ENCODE results near the gene ZNF677.

- TF ChIP-seq POLR2AphosphoS5 (IDR thresholded peaks at IDR 0.05; ENCODE audit: low read depth, low read length) (no peak), SIN3A (IDR thresholded peaks at IDR 0.05; ENCODE audit: borderline replicate concordance, insufficient read depth, low read length) (no peak), TAF1 (IDR thresholded peaks at IDR 0.05; ENCODE audit: borderline replicate concordance, insufficient read depth, low read length) (no peak)
- TF ChIP-seq, protein P1, sequence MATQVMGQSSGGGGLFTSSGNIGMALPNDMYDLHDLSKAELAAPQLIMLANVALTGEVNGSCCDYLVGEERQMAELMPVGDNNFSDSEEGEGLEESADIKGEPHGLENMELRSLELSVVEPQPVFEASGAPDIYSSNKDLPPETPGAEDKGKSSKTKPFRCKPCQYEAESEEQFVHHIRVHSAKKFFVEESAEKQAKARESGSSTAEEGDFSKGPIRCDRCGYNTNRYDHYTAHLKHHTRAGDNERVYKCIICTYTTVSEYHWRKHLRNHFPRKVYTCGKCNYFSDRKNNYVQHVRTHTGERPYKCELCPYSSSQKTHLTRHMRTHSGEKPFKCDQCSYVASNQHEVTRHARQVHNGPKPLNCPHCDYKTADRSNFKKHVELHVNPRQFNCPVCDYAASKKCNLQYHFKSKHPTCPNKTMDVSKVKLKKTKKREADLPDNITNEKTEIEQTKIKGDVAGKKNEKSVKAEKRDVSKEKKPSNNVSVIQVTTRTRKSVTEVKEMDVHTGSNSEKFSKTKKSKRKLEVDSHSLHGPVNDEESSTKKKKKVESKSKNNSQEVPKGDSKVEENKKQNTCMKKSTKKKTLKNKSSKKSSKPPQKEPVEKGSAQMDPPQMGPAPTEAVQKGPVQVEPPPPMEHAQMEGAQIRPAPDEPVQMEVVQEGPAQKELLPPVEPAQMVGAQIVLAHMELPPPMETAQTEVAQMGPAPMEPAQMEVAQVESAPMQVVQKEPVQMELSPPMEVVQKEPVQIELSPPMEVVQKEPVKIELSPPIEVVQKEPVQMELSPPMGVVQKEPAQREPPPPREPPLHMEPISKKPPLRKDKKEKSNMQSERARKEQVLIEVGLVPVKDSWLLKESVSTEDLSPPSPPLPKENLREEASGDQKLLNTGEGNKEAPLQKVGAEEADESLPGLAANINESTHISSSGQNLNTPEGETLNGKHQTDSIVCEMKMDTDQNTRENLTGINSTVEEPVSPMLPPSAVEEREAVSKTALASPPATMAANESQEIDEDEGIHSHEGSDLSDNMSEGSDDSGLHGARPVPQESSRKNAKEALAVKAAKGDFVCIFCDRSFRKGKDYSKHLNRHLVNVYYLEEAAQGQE (IDR thresholded peaks at IDR 0.05; ENCODE audit: insufficient read depth in 1 of 2, low read depth in 2 of 2, low read length in 2 of 2), result no peak
Measured at GRCh38 chr19:53290758-53291549, 36.3 kb upstream of the ZNF677 start.

All from PFSK-1 (cell line).